Liver (tissue), 9 donors: Measurements from ENCODE around the gene TRIM33. TPM values are rescaled to one million over a fixed set of nuclear protein-coding genes. Genes with fewer than 3 reads are reported as not detected.

Source experiments
- DNase-seq: peaks from one replicate; pipeline ENCODE4 v3.0.0-alpha.2; 2017; ENCODE audit warnings: low spot score
- H3K27ac ChIP-seq, 2 donors: one replicate each; pipeline ENCODE4 v1.7.0; 2013; ENCODE audit warnings: inconsistent platforms in 2 of 2, low read length in 2 of 2, control low read depth in 1 of 2, low read depth in 1 of 2, mild to moderate bottlenecking in 1 of 2
- H3K27me3 ChIP-seq, 4 donors: one replicate each; pipeline versions ENCODE4 v1.6.1 to v1.7.0; 2013; ENCODE audit warnings: low read length in 3 of 4, inconsistent platforms in 1 of 4, mild to moderate bottlenecking in 1 of 4, moderate library complexity in 1 of 4; ENCODE audit not compliant: control insufficient read depth in 4 of 4, insufficient read depth in 4 of 4
- H3K36me3 ChIP-seq, 4 donors: one replicate each; pipeline versions ENCODE4 v1.6.1 to v1.7.0; 2013; ENCODE audit warnings: low read length in 3 of 4, mild to moderate bottlenecking in 3 of 4, low read depth in 1 of 4, moderate library complexity in 1 of 4; ENCODE audit not compliant: control insufficient read depth in 4 of 4, insufficient read depth in 3 of 4
- H3K4me1 ChIP-seq, 4 donors: one replicate each; pipeline versions ENCODE4 v1.6.1 to v1.7.0; 2013; ENCODE audit warnings: low read length in 3 of 4, mild to moderate bottlenecking in 3 of 4, moderate library complexity in 1 of 4; ENCODE audit not compliant: control insufficient read depth in 4 of 4, insufficient read depth in 4 of 4
- H3K4me3 ChIP-seq, 3 donors: one replicate each; pipeline versions ENCODE4 v1.6.1 to v1.7.0; 2013; ENCODE audit warnings: low read length in 3 of 3, control low read depth in 1 of 3, low read depth in 1 of 3, mild to moderate bottlenecking in 1 of 3
- H3K9ac ChIP-seq, 2 donors: one replicate each; pipeline ENCODE4 v1.7.0; 2013; ENCODE audit warnings: low read length in 2 of 2, mild to moderate bottlenecking in 2 of 2, moderate library complexity in 2 of 2, control low read depth in 1 of 2, low read depth in 1 of 2
- H3K9me3 ChIP-seq, 4 donors: one replicate each; pipeline versions ENCODE4 v1.6.1 to v1.7.0; 2013; ENCODE audit warnings: low read length in 3 of 4; ENCODE audit not compliant: control insufficient read depth in 4 of 4
- FOXA2 ChIP-seq: IDR thresholded peaks from 2 replicates; pipeline ENCODE4 v1.6.1; 2016; ENCODE audit warnings: antibody characterized with exemption
- GABPA ChIP-seq, 2 donors: IDR thresholded peaks in 1 of 2; conservative IDR thresholded peaks in 1 of 2; 2 replicates each; pipeline ENCODE4 v1.6.1; 2016; ENCODE audit warnings: antibody characterized with exemption in 2 of 2, mild to moderate bottlenecking in 1 of 2, moderate library complexity in 1 of 2
- HNF4A ChIP-seq, 2 donors: conservative IDR thresholded peaks; 2 replicates each; pipeline ENCODE4 v1.6.1; 2016; ENCODE audit warnings: antibody characterized with exemption in 2 of 2, mild to moderate bottlenecking in 2 of 2
- HNF4G ChIP-seq: IDR thresholded peaks from 2 replicates; pipeline ENCODE4 v1.6.1; 2016; ENCODE audit warnings: antibody characterized with exemption
- JUND ChIP-seq, 2 donors: IDR thresholded peaks; 2 replicates each; pipeline ENCODE4 v1.6.1; 2016; ENCODE audit warnings: antibody characterized with exemption in 2 of 2
- RAD21 ChIP-seq, 2 donors: IDR thresholded peaks; 2 replicates each; pipeline ENCODE4 v1.6.1; 2016; ENCODE audit warnings: antibody characterized with exemption in 2 of 2, mild to moderate bottlenecking in 2 of 2
- RXRA ChIP-seq, 2 donors: IDR thresholded peaks; 2 replicates each; pipeline ENCODE4 v1.6.1; 2017 to 2018; ENCODE audit warnings: antibody characterized with exemption in 2 of 2, mild to moderate bottlenecking in 1 of 2
- SP1 ChIP-seq: IDR thresholded peaks from 2 replicates; pipeline ENCODE4 v1.6.1; 2018; ENCODE audit warnings: antibody characterized with exemption, mild to moderate bottlenecking
- TAF1 ChIP-seq: conservative IDR thresholded peaks from 2 replicates; pipeline ENCODE4 v1.6.1; 2016; ENCODE audit warnings: antibody characterized with exemption, mild to moderate bottlenecking
- WGBS: extraction: QIAGEN DNeasy Blood & Tissue Kit; methylation state at CpG from one replicate; pipeline ENCODE4 v1.1.7; 2013; 5-methylcytosine and 5-hydroxymethylcytosine counted together
- polyA plus RNA-seq, 2 donors: library from polyadenylated mRNA; stranded (reverse) in 1 of 2; unstranded in 1 of 2; fragments of 200-250 nt in 1 of 2; fragments of >200 nt in 1 of 2; fragmentation: Nextera tagmentation in 1 of 2; extraction: Ambion mirVana in 1 of 2; gene quantifications; one replicate each; pipeline versions ENCODE4 v1.2.1 to v1.2.3, GENCODE V29; 2013 to 2015
- total RNA-seq, 2 donors: library from RNA; depleted of rRNA; stranded (reverse); fragments of >200 nt; gene quantifications; one replicate each; pipeline ENCODE4 v1.2.3, GENCODE V29; 2014
- TF ChIP-seq, protein P1 (sequence below): IDR thresholded peaks from 2 replicates; pipeline ENCODE4 v1.6.1; 2016; ENCODE audit warnings: antibody characterized with exemption
- TF ChIP-seq, protein P2 (sequence below): IDR thresholded peaks from 2 replicates; pipeline ENCODE4 v1.6.1; 2016; ENCODE audit warnings: antibody characterized with exemption, mild to moderate bottlenecking
- TF ChIP-seq, protein P3 (sequence below): IDR thresholded peaks from 2 replicates; pipeline ENCODE4 v1.6.1; 2016; ENCODE audit warnings: antibody characterized with exemption
- TF ChIP-seq, protein P4 (sequence below): fragments of 150-350 bp; IDR thresholded peaks from 2 replicates; pipeline ENCODE4 v1.5.1; 2017; ENCODE audit warnings: improper control_type of control experiment, low read depth, low read length; ENCODE audit not compliant: missing input control
- donor health status: healthy.
- donor health status: healthy.
- donor health status: healthy.
- donor health status: healthy.
- donor health status: healthy.

TRIM33 gene
- total and polyA plus RNA-seq, 4 donors = 4.5 to 30.5 (median 16.6) TPM

DNA sequence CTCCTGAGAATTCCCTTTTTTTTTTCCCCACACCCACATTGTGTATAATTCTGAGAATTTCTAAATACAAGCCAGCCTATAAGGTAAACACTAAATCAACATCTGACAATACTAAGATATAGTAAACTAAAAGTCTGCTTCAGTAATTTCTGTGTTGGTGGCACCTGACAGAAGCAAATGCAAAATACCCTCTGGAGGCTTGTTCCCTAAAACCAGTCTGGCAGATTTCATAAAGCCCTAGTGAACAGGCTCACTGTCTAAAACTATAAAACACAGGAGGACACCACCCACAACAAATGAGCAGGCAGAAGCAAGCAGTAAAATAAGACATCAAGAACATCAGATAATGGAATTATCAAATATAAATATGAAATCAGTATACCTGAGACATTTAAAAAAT lies 11.5 kb downstream of the TRIM33 start:
- no peaks in the 10 kb centered on the region for H3K36me3 ChIP-seq

DNA sequence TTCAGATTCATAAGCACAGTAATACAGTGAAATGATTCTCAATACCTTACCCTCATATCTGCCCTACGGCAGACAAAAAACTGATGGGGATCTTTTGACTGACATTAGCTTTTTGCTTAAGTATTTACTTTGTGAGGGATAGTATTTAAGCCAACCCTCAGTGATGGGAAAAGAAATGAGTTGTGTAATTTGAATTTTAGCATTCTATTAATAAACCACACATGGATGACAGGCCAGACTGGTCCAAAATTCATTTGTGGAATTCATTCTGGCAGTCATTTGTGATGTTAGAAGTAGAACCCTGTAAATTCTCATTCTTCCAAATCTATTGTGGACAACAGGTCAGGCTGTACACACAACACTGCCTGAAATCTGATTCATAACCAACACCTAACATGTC lies 14.9 kb downstream of the TRIM33 start:
- no peak overlapping the region for H3K4me3 ChIP-seq
- TF ChIP-seq SP1 (no peak), HNF4G (no peak), RXRA (IDR thresholded peaks at IDR 0.05) (no peak), TAF1 (no peak), HNF4A (conservative IDR thresholded peaks at IDR 0.05) (no peak), RAD21 (IDR thresholded peaks at IDR 0.05) (no peak), FOXA2 (no peak), JUND (IDR thresholded peaks at IDR 0.05) (no peak)
- TF ChIP-seq, protein P1, sequence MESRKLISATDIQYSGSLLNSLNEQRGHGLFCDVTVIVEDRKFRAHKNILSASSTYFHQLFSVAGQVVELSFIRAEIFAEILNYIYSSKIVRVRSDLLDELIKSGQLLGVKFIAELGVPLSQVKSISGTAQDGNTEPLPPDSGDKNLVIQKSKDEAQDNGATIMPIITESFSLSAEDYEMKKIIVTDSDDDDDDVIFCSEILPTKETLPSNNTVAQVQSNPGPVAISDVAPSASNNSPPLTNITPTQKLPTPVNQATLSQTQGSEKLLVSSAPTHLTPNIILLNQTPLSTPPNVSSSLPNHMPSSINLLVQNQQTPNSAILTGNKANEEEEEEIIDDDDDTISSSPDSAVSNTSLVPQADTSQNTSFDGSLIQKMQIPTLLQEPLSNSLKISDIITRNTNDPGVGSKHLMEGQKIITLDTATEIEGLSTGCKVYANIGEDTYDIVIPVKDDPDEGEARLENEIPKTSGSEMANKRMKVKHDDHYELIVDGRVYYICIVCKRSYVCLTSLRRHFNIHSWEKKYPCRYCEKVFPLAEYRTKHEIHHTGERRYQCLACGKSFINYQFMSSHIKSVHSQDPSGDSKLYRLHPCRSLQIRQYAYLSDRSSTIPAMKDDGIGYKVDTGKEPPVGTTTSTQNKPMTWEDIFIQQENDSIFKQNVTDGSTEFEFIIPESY = no peak
- TF ChIP-seq, protein P2, sequence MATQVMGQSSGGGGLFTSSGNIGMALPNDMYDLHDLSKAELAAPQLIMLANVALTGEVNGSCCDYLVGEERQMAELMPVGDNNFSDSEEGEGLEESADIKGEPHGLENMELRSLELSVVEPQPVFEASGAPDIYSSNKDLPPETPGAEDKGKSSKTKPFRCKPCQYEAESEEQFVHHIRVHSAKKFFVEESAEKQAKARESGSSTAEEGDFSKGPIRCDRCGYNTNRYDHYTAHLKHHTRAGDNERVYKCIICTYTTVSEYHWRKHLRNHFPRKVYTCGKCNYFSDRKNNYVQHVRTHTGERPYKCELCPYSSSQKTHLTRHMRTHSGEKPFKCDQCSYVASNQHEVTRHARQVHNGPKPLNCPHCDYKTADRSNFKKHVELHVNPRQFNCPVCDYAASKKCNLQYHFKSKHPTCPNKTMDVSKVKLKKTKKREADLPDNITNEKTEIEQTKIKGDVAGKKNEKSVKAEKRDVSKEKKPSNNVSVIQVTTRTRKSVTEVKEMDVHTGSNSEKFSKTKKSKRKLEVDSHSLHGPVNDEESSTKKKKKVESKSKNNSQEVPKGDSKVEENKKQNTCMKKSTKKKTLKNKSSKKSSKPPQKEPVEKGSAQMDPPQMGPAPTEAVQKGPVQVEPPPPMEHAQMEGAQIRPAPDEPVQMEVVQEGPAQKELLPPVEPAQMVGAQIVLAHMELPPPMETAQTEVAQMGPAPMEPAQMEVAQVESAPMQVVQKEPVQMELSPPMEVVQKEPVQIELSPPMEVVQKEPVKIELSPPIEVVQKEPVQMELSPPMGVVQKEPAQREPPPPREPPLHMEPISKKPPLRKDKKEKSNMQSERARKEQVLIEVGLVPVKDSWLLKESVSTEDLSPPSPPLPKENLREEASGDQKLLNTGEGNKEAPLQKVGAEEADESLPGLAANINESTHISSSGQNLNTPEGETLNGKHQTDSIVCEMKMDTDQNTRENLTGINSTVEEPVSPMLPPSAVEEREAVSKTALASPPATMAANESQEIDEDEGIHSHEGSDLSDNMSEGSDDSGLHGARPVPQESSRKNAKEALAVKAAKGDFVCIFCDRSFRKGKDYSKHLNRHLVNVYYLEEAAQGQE = no peak
- TF ChIP-seq, protein P3, sequence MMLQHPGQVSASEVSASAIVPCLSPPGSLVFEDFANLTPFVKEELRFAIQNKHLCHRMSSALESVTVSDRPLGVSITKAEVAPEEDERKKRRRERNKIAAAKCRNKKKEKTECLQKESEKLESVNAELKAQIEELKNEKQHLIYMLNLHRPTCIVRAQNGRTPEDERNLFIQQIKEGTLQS = no peak
- WGBS = 76% methylated on average over 1 of the region's 1 CpG
- H3K4me1 ChIP-seq = peaks cover 0 to 4% (median 0%) of the 10 kb centered on the region in 4 donors
- no peaks in the 10 kb centered on the region for H3K9me3 ChIP-seq
- H3K36me3 ChIP-seq = no peaks in the 10 kb centered on the region
- H3K27ac ChIP-seq = no peak overlapping the region
- H3K27me3 ChIP-seq = no peaks in the 10 kb centered on the region
- DNase-seq = no peak
- H3K9ac ChIP-seq = no peak overlapping the region

More for the DNA sequence above, 11.5 kb downstream of the TRIM33 start:
- no peaks in the 10 kb centered on the region for H3K9me3 ChIP-seq
- H3K4me1 ChIP-seq = peaks cover 0 to 3% (median 0%) of the 10 kb centered on the region in 4 donors
- H3K4me3 ChIP-seq = no peak overlapping the region
- DNase-seq = no peak
- H3K27ac ChIP-seq = no peak overlapping the region
- H3K9ac ChIP-seq = no peak overlapping the region
- H3K27me3 ChIP-seq = no peaks in the 10 kb centered on the region
- TF ChIP-seq, protein P4, sequence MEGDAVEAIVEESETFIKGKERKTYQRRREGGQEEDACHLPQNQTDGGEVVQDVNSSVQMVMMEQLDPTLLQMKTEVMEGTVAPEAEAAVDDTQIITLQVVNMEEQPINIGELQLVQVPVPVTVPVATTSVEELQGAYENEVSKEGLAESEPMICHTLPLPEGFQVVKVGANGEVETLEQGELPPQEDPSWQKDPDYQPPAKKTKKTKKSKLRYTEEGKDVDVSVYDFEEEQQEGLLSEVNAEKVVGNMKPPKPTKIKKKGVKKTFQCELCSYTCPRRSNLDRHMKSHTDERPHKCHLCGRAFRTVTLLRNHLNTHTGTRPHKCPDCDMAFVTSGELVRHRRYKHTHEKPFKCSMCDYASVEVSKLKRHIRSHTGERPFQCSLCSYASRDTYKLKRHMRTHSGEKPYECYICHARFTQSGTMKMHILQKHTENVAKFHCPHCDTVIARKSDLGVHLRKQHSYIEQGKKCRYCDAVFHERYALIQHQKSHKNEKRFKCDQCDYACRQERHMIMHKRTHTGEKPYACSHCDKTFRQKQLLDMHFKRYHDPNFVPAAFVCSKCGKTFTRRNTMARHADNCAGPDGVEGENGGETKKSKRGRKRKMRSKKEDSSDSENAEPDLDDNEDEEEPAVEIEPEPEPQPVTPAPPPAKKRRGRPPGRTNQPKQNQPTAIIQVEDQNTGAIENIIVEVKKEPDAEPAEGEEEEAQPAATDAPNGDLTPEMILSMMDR = no peak
- no peak for TF ChIP-seq FOXA2
- no peak for TF ChIP-seq RXRA (IDR thresholded peaks at IDR 0.05)
- no peak for TF ChIP-seq GABPA (IDR thresholded peaks at IDR 0.05 in 1 of 2, conservative IDR thresholded peaks at IDR 0.05 in 1 of 2)
- no peak for TF ChIP-seq TAF1
